NOMO-1 treated with DMSO at 0.1 percent for 48 hours (cell line): ENCODE data around the gene MCCC1.
"Not testable (repeated sequence)": the region's sequence is repeated elsewhere in the genome, so short reads cannot be mapped to it uniquely, and the experiment has no call there.

Source experiments
- DNase-seq: peaks from one replicate; lab custom pipeline; 2025; ENCODE audit not compliant: unreplicated experiment; lab: John Stamatoyannopoulos, UW

The MCCC1 gene

DNA sequence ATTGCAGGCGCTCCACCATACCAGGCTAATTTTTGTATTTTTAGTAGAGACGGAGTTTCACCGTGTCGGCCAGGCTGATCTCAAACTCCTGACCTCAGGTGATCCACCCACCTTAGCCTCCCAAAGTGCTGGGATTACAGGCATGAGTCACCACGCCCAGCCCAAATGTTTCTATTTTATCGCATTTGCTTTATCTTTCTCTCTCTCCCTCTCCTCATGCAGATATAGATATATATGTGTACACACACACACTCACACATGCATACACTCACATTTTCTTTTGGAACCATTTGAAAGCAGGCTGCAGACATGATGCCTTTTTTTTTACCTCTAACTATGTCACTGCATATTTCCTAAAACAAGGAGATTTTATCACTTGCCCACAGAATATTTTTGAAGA is 7.3 kb upstream of the MCCC1 start:
- DNase-seq = no peak

DNA sequence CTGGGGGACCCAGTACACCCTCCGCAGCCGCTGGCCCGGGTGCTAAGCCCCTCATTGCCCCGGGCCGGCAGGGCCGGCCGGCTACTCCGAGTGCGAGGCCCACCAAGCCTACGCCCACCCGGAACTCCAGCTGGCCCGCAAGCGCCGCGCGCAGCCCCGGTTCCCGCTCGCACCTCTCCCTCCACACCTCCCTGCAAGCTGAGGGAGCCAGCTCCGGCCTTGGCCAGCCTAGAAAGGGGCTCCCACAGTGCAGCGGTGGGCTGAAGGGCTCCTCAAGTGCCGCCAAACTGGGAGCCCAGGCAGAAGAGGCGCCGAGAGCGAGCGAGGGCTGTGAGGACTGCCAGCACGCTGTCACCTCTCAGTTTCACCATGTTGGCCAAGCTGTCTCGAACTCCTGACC is 4.7 kb upstream of the MCCC1 start:
- DNase-seq = not testable (repeated sequence)

GRCh38 chr3:183101040-183101439 is 1.7 kb upstream of the MCCC1 start:
- DNase-seq = not testable (repeated sequence)

DNA sequence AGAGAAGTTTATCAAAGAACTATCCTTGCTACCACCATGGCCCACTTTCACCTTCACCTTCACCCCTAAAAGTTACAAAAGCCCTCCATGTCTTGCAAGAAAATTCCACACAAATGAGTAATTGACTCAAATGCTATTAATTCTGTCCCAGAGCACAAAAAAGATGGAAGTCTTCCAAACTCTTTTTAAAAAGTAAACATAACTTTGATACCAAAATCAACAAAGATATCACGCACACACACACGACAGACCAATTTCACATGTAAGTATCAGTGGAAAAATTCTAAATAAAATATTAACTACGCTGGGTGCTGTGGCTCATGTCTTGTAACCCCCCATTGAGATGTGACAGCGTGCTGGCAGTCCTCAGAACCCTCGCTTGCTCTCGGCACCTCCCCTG is 1.1 kb upstream of the MCCC1 start:
- DNase-seq = no peak

DNA sequence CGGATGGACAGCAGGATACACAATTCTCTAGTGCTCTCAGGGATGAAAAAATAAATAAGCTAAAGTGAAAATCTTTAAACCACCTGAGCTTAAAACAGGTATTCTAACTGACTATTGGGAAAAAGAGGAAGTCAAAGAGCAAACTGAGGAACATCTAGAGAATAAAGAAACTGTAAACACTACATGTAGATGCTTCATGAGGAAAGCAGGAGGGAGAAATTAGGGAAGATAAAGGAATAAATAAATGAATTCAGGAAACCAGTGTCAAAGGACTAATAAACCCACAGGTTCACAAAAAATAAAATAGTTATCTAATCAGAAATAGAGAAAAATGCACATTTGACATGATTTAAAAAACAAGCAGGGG is 525 bp upstream of the MCCC1 start:
- DNase-seq = peak; percentile 88

GRCh38 chr3:183098536-183099025 is 715 bp downstream of the MCCC1 start:
- DNase-seq = no peak

DNA sequence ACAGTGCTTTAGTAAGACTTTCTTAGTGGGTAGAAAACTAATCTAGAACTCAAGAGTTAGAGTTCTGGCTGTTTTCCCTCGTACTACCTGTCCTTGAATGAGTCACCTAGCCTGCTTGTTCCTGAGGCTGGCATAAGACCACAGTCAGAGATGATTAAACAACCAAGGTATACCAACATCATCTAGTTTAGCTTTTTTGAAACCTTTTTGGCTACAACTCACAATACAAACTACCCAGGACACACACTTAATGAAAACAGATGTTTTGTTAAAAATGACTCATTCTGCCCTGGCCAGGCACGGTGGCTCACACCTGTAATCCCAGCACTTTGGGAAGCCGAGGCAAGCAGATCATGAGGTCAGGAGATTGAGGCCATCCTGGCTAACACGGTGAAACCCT is 4.6 kb downstream of the MCCC1 start:
- no peak for DNase-seq

- DNase-seq = no peak
Measured at GRCh38 chr3:183092256-183092655, 7.0 kb downstream of the MCCC1 start.

DNA sequence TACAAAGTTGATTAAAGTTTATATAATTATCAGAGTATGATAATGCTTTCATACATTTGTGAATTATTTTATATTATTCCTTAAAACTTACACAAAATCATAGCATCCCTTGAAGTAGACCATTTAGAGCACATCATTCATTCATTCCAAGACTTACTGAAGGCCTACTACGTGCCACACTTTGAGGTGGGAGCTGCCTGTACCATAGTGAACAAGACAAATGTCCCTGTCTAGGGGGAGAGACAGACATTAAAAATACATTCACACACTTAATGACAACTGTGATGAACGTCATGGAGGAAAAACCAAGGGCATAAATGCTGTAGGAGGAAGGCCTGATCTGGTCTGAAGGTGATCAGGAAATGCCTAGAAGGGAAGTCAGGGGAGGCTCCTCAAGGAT is 12.1 kb downstream of the MCCC1 start:
- DNase-seq = no peak

DNA sequence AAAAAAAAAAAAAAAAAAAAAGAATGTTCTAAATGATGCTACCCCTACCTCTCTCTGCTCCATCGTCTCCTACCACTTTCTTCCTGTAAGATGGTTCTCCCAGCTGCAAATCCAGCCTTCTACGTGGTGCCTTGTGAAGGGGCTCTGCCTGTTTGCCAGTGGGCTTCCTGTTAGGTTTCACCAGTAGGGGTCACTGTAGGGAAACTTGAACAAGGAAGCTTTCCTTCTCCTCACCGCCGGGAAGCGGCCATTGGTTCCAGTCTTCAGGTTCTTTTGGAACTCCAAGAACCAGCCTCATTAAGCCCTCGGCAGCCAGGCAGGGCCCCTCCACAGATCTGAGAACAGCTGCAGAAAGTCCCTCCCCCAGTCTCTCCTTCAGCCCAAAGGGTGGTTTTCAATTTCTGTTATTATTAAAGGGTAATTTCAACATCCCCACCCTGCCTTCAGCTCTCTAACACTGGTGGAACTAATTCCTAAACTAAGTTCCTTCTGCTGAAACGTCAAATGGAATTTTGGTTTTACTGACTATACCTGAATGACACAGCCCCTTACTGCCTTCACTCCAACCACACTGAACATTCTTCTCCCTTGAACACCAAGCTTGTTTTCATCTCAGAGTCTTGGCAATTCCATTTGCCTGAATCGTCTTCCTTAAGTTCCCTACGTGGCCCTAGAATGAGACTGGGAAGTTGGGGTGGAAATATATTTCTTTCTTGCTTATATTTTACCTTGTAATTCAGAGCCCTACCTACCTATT is 13.5 kb downstream of the MCCC1 start:
- peak; percentile 10 for DNase-seq

DNA sequence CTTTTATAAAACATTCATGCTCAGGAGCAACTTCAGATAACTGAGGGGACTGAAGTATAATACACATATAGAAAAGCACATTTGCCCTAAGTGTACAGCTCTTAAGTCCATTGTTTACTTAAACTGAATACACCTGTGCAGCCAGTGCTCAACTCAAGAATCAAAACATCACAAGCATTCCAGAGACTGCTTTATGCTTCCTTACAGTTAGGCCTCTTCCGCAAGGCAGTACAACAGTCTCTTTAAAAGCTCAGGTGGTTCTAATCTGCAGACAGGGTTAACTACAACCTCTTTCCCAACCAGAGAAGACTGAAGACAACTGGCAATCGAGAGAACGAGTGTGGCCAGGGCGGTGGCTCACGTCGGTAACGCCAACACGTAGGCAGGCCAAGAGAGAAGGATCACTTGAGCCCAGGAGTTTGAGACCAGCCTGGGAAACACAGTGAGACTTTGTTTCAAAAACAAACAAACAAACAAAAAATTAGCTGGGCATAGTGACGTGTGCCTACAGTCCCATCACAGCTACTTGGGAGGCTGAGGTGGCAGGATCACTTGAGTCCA is 16.9 kb downstream of the MCCC1 start:
- DNase-seq = no peak

GRCh38 chr3:183081459-183082183 is 17.7 kb downstream of the MCCC1 start:
- no peak for DNase-seq

DNA sequence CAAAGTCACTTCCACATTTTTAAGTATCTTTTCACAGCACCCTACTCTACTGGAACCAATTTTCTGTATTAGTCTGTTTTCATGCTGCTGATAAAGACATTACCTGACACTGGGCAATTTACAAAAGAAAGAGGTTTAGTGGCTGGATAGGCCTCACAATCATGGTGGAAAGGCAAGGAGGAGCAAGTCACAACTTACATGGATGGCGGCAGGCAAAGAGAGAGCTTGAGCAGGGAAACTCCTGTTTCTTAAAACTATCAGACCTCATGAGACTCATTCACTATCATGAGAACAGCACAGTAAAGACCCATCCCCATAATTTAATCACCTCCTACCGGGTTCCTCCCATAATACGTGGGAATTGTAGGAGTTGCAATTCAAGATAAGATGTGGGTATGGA is 18.7 kb downstream of the MCCC1 start:
- no peak for DNase-seq

DNA sequence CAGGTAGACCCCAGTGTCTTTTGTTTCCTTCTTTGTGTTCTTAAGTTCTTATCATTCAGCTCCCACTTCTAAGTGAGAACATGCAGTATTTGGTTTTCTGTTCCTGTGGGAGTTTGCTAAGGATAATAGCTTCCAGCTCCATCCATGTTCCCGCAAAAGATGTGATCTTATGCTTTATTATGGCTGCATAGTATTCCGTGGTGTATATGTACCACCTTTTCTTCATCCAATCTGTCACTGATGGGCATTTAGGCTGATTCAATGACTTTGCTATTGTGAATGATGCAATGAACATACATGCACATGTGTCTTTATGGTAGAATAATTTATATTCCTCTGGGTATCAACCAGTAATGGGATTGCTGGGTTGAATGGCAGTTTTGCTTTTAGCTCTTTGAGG is 24.4 kb downstream of the MCCC1 start:
- no peak for DNase-seq

DNA sequence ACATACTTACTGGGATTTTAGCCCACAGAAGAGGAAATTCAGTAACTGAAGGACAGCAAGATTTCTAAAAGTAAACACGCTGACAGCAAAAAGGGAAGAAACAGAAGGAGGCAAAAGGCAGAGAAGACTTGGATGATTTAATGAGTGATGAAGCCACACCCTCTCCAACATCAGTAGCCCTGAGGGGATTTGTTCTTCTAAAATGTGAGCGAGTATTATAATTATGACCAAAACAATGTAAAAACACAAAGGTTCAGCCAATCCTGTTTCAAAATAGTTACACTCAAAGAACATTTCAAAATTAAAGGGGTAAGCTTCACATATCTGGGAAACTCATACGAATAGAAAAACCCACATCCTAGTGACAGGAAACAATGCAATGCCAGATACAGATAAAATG is 25.0 kb downstream of the MCCC1 start:
- DNase-seq = peak; percentile 63

- no peak for DNase-seq
Measured at GRCh38 chr3:183073839-183074238, 25.5 kb downstream of the MCCC1 start.

DNA sequence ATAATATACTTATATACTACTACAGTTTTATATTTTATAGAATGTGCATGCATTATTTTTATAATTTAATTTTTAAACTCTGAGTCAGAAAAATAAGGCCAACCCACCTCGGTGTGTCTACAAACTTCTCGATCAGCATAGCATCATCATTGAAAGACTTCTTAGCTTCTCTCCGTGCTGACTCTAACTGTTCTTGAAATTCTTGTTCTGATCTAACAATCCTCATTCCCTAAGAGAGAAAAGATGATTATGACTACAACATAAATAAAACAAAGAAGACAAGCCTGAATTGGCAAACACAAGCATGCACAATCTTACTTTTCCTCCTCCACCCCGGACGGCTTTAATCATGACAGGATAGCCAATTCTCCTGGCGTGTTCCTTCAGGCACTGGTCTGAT is 28.4 kb downstream of the MCCC1 start:
- no peak for DNase-seq

DNA sequence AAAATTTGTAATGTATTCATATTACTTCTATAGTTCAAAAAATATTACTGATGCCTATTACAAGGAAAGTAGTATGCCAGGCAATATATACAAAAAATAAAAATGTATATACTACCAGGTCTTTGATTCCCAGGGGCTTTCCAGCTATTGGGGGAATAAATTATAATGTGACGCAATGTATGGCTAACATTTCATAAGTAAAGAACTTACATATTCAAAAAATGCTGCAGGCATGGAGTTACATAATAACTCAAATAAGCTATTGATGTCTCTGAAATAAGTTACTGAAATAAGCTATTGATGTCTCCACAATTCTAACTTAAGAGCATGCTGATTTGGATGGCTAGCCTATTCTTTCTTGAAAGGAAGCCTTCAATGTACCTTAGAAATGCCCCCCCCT is 30.2 kb downstream of the MCCC1 start:
- DNase-seq = no peak

GRCh38 chr3:183066891-183067290 is 32.4 kb downstream of the MCCC1 start:
- DNase-seq = not testable (repeated sequence)

DNA sequence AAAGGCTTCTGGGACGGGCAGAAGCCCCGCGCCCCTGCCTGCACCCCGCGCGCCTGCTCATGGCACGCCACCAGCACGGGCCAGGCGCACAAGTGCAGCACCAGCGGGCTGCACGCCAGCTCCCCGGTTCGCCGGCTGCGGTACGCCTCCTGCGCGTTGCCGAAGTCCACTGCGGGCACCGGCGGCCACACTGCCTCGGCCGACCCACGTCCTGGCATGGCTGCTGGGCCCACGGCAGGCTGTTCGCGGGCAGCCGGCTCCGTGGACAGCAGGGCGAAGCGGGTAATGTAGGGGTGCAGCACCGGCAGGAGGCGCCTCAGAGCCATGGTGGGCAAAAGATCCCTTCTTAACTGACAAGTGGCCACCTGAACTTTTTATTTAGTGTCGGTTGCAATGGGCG is 34.8 kb downstream of the MCCC1 start:
- DNase-seq = no peak

DNA sequence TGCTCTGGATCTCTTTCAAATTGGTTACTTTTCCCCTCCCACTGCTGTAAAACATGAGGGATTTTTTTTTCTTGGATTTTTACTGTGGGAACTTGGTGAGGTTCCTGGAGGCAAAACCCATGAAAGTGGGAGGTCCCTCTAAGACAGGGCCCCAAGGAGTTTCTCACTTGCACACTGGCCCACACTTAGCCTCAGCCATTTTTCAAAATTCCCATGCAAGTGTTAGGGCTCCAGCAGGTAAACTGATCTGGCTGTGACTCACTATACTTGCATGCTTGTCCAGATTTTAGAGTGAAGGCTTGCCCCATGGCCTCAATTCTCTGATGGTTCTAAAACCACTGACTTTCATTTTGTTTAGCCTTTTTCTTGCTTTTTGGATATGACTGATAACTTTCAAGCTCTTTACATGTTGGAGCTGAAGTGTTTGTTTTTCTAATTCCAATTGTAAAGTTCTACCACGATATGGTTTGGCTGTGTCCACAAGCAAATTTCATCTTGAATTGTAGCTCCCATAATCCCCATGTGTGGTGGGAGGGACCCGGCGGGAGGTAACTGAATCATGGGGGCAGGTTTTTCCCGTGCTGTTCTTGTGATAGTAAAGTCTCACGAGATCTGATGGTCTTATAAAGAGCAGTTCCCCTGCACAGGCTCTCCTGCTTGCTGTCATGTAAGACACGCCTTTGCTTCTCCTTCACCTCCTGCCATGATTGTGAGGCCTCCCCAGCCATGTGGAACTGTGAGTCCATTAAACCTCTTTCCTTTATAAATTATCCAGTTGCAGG is 37.7 kb downstream of the MCCC1 start:
- no peak for DNase-seq
